ENCODE data around the gene TTC22.

TTC22 gene

GRCh38 chr1:54834007-54834541 is 33.0 kb upstream of the TTC22 start:
- DNase-seq (ENCODE audit: low spot score) = no peak

GRCh38 chr1:54833121-54833520 is 32.0 kb upstream of the TTC22 start:
- DNase-seq (ENCODE audit: low spot score) = no peak

DNA sequence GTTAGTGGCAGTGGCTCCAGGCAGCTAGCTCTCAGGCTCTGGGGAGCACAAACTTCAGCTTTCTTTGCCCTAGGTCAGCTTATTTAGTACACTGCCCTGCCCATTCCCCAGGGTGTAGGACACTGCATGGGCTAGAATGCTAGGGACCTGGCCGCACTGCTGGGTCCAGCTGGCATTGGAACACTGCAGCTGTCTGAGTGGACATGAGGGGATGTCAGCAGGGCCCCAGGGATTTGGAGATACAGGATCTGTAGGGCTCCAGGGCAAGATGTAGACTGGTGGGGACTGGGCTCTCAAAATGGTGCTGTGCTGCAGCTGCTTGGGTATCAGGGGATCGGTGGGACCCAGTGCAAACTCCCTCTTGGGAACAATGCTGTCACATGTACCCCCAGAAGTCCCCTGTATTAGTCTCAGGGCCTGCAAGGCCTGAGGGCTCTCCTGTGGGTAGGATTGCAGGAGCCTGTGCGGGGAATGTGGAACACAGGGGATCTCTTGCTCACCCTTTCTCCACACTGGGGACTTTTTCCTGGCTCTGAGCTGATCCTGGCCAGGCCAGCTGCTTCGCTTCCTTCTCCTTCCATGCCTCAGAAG is 25.2 kb upstream of the TTC22 start:
- no peak for DNase-seq (ENCODE audit: low spot score)

DNA sequence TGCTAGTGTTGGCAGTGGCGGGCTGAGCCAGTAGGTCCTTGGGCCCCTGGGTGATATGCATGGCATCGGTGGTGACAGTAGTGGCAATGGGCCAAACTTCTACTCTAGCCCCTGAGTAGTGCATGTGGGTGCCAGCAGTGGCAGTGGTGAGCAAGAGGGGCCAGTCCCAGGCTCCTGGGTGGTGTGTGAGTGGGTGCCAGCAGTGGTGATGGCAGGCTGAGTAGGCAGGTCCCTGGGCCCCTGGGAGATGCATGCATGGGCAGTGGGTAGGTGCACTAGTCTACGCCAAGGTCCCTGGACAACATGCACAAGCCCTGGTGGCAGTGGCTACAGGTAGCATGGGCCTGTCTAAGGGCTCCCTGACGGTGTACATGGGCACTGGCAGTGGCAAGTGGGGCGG is 24.6 kb upstream of the TTC22 start:
- no peak for DNase-seq (ENCODE audit: low spot score)

- DNase-seq (ENCODE audit: low spot score) = no peak
Measured at GRCh38 chr1:54823670-54824069, 22.5 kb upstream of the TTC22 start.

- no peak for DNase-seq (ENCODE audit: low spot score)
Measured at GRCh38 chr1:54819733-54820132, 18.6 kb upstream of the TTC22 start.

DNA sequence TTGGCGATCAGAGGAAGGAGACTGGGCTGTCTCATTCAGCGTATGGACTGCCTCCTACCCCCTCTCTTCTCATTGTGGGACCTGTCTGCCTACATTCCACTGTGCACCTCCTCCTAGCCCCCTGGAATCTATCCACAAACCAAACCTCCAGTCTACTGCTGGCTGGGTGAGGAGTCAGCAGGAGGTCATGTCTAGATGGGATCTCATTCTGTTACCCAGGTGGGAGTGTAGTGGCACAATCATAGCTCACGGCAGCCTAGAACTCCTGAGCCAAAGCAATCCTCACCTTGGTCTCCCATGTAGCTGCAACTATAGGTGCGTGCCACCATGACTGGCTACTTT is 18.0 kb upstream of the TTC22 start:
- DNase-seq (ENCODE audit: low spot score) = no peak

- DNase-seq (ENCODE audit: low spot score) = no peak
Measured at GRCh38 chr1:54818461-54819194, 17.5 kb upstream of the TTC22 start.

GRCh38 chr1:54816951-54817350 is 15.8 kb upstream of the TTC22 start:
- DNase-seq (ENCODE audit: low spot score) = no peak

DNA sequence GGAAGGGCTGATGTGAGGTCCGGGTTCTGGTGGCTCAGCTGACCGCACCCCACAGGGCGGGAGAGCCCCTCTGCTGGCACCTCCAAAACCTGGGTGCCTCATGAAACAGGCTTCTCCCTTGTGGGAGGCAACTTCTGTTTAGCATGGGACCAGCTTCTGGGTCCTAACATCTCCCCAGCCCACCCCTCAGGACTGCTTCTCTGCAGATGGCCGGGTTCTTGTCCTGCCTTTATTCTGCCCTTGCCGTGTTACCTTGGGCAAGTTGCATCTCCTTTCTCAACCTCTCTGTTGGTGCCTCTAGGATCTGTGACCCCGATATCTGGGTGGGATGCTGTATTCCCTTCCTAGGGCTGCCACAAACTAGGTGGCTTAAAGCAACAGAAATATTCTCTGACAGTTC is 15.0 kb upstream of the TTC22 start:
- DNase-seq (ENCODE audit: low spot score) = no peak

DNA sequence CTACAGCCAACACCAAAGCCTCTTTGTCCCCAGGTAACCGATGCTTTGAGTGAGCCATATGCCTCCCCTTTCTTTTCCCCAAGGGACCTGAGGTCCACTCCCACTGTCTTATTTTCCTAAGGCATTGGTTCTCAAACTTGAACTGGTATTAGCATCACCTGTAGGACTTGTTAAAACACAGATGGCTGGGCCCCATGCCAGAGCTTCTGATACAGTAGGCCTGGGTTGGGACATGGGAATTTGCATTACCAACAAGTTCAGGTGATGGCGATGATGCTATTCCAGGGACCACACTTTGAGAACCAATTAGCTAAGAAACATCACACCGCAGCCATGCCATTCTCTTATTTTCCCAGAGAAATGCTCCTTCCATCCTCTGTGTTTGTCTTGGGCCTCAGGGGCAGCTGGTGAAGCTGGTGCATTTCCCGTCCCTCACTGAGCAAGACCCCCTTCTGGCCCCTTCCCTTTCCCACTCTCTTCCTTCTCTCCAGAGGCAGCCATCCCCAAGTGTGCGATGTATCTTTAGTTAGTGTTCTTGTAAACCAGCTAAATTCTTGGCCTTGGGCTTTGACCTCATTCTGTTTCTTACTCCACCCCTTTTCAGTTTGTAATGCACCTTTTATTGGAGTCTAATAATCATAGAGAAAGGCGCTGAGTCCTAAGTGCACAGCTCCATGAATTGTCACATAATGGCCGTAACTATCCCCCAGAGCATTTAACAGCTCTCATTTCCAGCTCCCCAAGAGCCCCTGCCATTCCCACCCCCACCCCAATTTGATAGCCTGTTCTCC is 14.2 kb upstream of the TTC22 start:
- DNase-seq (ENCODE audit: low spot score) = no peak

DNA sequence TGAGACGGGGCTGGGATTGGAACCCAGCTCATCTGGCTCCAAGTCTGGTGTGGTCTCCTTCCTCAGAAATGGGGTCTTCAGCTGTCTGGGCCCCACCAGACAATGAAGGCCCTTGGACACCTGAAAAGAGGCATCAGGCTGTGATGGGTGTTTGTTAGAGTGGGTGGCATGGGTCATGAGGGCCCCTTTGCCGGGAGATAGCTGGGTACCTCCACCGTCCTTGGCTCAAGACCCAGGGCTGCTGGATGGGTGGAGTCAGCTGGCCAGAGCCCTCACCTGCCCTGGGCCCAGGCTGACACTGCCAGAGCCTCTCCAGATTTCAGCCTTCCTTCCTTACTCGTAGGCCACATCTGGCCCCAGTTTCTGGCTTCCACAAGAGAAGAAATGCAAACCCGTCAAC is 13.4 kb upstream of the TTC22 start:
- DNase-seq (ENCODE audit: low spot score) = no peak

- no peak for DNase-seq (ENCODE audit: low spot score)
Measured at GRCh38 chr1:54814126-54814498, 13.0 kb upstream of the TTC22 start.

DNA sequence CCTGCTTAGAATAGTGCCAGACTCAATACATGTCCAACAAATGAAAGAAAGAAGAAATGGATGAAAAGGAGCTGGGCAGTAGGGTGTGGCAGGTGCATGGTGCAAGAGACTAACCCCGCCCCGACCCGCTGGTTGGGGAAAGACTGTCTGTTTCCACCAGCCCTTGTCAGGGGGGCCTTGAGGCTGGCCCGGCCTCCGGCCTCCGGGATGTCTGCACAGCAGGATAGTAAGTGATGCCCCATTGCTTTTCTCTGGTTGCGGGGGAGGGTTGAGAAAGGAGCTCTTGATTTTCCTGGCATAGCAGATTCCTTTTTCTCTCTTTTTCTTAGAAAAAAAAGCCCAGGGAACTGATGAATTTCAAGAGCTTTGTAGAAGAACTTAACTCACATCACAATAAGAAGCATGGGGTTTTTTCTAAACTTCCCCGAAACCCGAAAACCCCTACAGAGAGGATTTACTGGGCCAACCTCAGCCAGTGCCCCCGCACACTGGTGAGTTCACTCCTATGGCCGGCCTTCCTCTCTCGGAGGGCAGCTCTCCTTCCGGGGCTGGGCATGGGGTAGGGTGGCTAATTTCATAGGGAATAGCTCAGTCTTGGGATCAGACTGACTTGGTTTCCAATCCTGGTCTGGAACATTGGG is 12.5 kb upstream of the TTC22 start:
- DNase-seq (ENCODE audit: low spot score) = no peak

GRCh38 chr1:54812801-54813484 is 11.8 kb upstream of the TTC22 start:
- DNase-seq (ENCODE audit: low spot score) = no peak

DNA sequence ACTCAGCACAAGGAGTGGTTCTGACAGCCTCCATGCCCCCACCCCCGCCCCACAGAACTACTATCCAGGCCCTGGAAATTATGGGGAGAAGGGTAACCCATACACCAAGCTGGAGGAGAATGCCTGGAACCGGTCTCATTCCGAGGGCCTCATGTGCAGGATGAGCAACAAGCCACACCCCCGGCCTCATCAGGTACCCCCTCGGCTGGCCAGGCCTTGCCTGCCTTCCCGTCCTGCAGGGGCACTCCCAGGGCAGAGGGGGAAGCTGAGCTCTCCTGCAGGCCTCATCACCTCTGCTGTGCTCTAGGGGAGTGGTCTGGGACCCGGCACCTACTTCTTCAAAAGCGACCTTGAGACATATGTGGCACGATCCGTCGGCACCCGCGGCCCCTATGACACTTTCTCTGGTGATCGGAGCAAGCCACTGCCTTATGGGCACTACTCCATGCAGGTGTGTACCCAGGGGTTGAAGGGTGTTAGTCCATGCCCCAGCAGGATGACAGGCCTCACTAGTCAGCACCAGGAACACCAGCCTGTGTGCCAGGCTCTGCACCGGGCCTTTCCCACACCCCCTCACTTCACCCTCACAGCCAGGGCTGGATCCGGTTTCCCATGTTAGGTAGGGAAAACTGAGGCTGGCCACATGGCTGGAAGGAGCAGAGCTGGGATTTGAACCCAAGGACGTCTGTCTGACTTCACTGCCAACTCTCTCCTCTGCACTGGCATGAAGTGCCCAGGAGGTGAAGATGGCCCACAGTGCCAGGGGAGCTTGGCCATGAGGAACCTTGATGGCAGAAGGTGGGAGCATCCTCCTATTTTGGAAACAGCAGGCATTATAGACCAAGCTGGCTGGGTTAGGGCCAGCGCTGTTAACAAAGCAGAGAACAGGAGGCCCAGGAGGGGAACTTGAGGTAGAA is 10.9 kb upstream of the TTC22 start:
- DNase-seq (ENCODE audit: low spot score) = no peak

GRCh38 chr1:54811066-54811465 is 9.9 kb upstream of the TTC22 start:
- DNase-seq (ENCODE audit: low spot score) = no peak

GRCh38 chr1:54810153-54810942 is 9.2 kb upstream of the TTC22 start:
- peak; percentile 60 for DNase-seq (ENCODE audit: low spot score)

DNA sequence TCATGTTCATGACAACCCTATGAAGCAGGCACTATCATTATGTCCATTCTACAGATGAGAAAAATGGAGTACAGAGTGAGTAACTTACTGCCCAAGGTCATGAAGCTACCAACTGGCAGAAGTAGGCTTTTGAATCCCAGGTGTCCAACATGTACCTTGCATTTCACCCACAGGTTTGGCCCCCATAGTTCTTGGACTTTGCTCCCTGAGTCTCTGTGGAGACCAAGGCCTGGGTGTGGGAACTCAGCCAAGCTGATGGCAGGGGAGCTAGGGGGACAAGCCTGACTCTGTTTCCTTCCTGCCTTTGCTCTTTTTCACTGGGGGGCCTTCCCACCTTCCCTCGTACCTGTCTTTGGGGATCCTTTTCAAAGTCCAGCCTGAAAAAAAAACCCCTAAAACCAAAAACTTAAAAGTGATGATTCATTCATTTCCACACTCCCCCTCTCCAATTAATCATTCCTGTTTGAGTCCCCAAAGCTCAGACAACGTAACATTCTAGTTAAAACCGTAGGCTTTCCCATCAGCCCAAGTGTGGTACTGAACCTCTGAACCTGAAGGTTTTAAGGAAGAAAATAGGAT is 8.5 kb upstream of the TTC22 start:
- DNase-seq (ENCODE audit: low spot score) = no peak

All from SK-N-DZ (cell line).